ENCODE measurements around the gene STARD13.

Gene STARD13

DNA sequence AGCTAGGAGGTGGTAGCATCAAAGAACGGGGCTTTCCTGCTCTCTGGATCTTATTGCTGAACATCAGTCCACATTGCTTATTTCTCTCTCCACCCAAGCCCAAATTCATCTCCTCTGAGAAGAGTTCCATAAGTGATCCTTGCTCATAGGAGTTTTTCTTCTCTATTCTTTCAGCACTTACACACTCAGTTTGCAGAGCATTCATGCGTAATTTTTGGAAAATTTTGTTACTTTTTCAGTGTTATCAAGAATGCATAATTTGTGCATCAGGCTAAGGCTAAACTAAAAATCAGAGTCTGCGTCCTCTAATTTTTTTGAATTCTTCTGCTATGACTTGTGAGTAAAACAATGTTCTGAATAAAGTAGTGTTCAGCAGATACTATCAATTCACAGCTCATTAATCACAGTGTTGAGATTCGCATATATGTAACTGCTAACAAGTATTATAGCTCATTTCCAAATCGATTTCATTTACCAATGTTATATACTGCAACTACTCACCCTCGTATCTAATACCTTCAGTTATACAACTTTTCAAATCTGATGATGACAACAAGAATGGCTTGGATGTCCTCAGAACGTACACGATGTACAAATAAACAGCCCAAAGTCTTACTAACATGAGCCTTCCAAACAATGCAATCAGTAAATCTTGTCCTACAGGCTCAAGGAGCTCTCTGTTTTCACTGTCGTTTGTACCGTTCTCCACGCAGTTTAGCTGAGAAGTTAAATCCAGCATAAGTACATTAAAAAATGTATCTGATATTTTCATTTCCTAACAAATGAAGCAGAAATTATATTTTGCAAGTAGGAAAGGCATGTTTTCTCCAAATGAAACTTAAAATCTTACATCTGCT is 36.4 kb upstream of the STARD13 start:
- no peaks in the 10 kb centered on the region for H3K9me3 ChIP-seq (ENCODE audit: control insufficient read depth, low read length)
- H3K36me3 ChIP-seq (ENCODE audit: control insufficient read depth, insufficient read depth, low read length): no peaks in the 10 kb centered on the region
- 72 to 97% methylated on average over 6 to 8 of the region's 11 CpGs for WGBS, 2 experiments (ENCODE audit: insufficient coverage in 2 of 2)
- H3K27ac ChIP-seq (ENCODE audit: low read depth, low read length, severe bottlenecking): no peak overlapping the region
- no peak overlapping the region for H3K4me3 ChIP-seq (ENCODE audit: extremely low read depth, insufficient read depth, low read length, poor library complexity, severe bottlenecking)
- H3K4me1 ChIP-seq (ENCODE audit: control insufficient read depth, insufficient read depth, low read length, poor library complexity, severe bottlenecking): no peaks in the 10 kb centered on the region

DNA sequence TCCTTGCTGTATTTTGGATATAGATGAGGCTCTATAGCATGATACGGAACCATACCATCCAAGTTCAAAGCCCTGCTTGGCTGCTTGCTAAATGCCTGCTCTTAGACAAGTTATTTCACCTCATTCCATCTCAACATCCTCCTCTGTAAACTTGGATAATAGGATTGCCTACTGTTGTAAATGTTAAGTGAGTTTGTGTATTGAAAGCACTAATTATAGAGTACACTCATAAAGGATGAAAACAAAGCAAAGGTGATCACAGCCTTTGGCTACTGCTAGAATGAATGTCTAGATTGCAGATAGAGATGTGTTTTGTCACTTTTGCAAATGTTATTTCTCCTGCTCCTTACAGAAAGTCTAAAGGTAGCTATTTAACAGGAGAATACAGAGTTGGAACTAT is 34.3 kb upstream of the STARD13 start:
- H3K27ac ChIP-seq (ENCODE audit: low read depth, low read length, severe bottlenecking): no peak overlapping the region
- H3K36me3 ChIP-seq (ENCODE audit: control insufficient read depth, insufficient read depth, low read length): no peaks in the 10 kb centered on the region
- 100% methylated on average over 1 of the region's 1 CpG; no CpG with 5 or more reads in 1 of the 2 experiments for WGBS, 2 experiments (ENCODE audit: insufficient coverage in 2 of 2)
- no peaks in the 10 kb centered on the region for H3K9me3 ChIP-seq (ENCODE audit: control insufficient read depth, low read length)
- no peak overlapping the region for H3K4me3 ChIP-seq (ENCODE audit: extremely low read depth, insufficient read depth, low read length, poor library complexity, severe bottlenecking)
- H3K4me1 ChIP-seq (ENCODE audit: control insufficient read depth, insufficient read depth, low read length, poor library complexity, severe bottlenecking): no peaks in the 10 kb centered on the region

DNA sequence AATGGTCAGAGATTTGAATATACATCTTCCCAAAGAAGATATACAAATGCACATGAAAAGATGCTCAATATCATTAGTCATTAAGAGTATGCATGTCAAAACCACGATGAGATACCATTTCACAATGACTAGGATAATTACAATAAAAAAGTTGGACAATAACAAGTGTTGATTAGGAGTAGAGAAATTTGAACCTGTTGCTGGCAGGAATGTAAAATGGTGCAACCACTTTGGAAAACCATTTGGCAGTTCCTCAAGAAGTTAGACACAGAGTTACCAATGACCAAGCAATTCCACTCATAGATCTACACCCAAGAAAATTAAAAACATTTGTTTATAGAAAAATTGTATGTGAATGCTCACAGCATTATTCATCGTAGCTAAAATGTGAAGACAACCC is 33.2 kb upstream of the STARD13 start:
- H3K4me3 ChIP-seq (ENCODE audit: extremely low read depth, insufficient read depth, low read length, poor library complexity, severe bottlenecking): no peak overlapping the region
- H3K4me1 ChIP-seq (ENCODE audit: control insufficient read depth, insufficient read depth, low read length, poor library complexity, severe bottlenecking): no peaks in the 10 kb centered on the region
- H3K9me3 ChIP-seq (ENCODE audit: control insufficient read depth, low read length): no peaks in the 10 kb centered on the region
- no peak overlapping the region for H3K27ac ChIP-seq (ENCODE audit: low read depth, low read length, severe bottlenecking)
- H3K36me3 ChIP-seq (ENCODE audit: control insufficient read depth, insufficient read depth, low read length): no peaks in the 10 kb centered on the region
- no CpG with 5 or more reads among the region's 2 CpGs for WGBS, 2 experiments (ENCODE audit: insufficient coverage in 2 of 2)

DNA sequence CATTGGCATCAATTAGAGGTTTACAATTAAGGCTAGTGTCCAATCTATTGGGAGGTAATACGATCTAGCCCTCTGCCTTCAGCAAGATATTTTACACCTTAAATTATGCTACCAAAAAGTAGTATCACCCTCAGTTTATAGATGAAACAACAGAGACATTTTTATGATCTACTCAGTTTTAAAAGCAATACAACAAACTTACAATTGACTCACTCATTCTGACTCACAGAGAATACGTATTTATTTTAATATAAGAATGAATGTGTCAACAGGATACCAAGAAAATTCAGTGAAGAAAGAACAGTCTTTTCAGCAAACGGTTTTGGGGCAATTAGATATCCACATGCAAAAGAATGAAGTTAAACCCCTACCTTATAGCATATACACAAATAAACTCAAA is 32.5 kb upstream of the STARD13 start:
- H3K9me3 ChIP-seq (ENCODE audit: control insufficient read depth, low read length): no peaks in the 10 kb centered on the region
- no peaks in the 10 kb centered on the region for H3K36me3 ChIP-seq (ENCODE audit: control insufficient read depth, insufficient read depth, low read length)
- no peak overlapping the region for H3K4me3 ChIP-seq (ENCODE audit: extremely low read depth, insufficient read depth, low read length, poor library complexity, severe bottlenecking)
- H3K27ac ChIP-seq (ENCODE audit: low read depth, low read length, severe bottlenecking): no peak overlapping the region
- no peaks in the 10 kb centered on the region for H3K4me1 ChIP-seq (ENCODE audit: control insufficient read depth, insufficient read depth, low read length, poor library complexity, severe bottlenecking)
- WGBS, 2 experiments (ENCODE audit: insufficient coverage in 2 of 2): 100% methylated on average over 1 of the region's 3 CpGs; no CpG with 5 or more reads in 1 of the 2 experiments

DNA sequence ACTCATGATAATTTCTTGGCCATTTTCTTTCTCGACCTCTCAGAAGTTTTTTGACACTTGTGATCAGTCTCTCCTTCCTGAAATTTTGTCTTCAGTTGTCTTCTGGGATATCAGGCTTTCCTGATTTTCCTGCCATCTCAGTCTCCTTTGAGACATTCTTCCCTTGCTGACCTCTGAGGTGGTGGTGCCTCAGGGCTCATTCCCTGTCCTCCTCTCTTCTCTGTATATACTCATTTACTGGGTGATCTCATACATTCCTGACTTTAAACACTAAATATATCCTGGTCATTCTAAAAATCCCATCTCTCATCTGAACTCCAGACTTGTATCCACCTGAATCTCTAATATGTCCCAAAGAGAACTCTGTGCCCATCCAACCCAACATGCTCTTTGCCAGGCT is 31.3 kb upstream of the STARD13 start:
- Histone ChIP-seq H3K4me3 (ENCODE audit: extremely low read depth, insufficient read depth, low read length, poor library complexity, severe bottlenecking) (no peak overlapping the region), H3K36me3 (ENCODE audit: control insufficient read depth, insufficient read depth, low read length) (no peaks in the 10 kb centered on the region), H3K9me3 (ENCODE audit: control insufficient read depth, low read length) (no peaks in the 10 kb centered on the region), H3K27ac (ENCODE audit: low read depth, low read length, severe bottlenecking) (no peak overlapping the region), H3K4me1 (ENCODE audit: control insufficient read depth, insufficient read depth, low read length, poor library complexity, severe bottlenecking) (peaks cover 6% of the 10 kb centered on the region)
- 90 to 100% methylated on average over 1 of the region's 1 CpG for WGBS, 2 experiments (ENCODE audit: insufficient coverage in 2 of 2)

DNA sequence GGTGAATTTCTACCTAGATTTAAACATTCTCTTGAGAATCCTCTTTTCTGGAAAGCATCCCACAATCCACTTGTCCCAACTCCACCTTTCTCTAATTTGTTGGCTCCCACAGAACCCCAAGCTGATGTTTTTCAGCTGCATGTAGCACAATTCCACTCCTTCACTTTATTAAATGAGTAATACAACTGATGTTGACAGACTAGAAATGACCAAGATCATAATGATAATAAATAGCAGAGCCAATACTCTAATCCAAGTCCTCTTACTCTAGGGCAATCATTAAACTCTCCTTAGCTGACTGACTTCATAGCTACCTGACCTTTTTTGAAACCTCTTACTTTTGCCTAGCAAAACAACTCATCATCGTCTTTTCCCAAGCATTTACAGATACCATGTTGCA is 27.9 kb upstream of the STARD13 start:
- Histone ChIP-seq H3K36me3 (ENCODE audit: control insufficient read depth, insufficient read depth, low read length) (no peaks in the 10 kb centered on the region), H3K4me3 (ENCODE audit: extremely low read depth, insufficient read depth, low read length, poor library complexity, severe bottlenecking) (no peak overlapping the region), H3K9me3 (ENCODE audit: control insufficient read depth, low read length) (no peaks in the 10 kb centered on the region), H3K27ac (ENCODE audit: low read depth, low read length, severe bottlenecking) (no peak overlapping the region), H3K4me1 (ENCODE audit: control insufficient read depth, insufficient read depth, low read length, poor library complexity, severe bottlenecking) (peaks cover 7% of the 10 kb centered on the region)
- 100% methylated on average over 1 of the region's 1 CpG; no CpG with 5 or more reads in 1 of the 2 experiments for WGBS, 2 experiments (ENCODE audit: insufficient coverage in 2 of 2)

DNA sequence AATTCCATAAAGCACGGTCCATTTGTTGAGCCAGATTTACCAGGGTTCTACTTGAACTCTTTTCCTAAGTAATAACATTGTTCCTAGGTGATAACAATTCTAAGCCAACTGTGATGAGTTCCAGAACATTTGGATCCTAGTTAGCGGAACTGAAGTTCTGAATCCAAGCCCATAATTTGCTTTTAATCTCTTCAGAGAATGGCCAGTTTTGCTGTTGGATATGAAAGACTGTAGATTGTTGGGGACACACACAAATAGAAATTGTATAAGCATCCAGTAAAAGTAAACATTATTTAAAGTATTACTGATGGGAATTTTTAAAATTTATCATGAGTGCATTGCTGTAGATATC is 27.3 kb upstream of the STARD13 start:
- H3K4me3 ChIP-seq (ENCODE audit: extremely low read depth, insufficient read depth, low read length, poor library complexity, severe bottlenecking): no peak overlapping the region
- WGBS, 2 experiments (ENCODE audit: insufficient coverage in 2 of 2): 83 to 94% methylated on average over 1 to 2 of the region's 2 CpGs
- H3K9me3 ChIP-seq (ENCODE audit: control insufficient read depth, low read length): no peaks in the 10 kb centered on the region
- H3K27ac ChIP-seq (ENCODE audit: low read depth, low read length, severe bottlenecking): no peak overlapping the region
- peaks cover 7% of the 10 kb centered on the region for H3K4me1 ChIP-seq (ENCODE audit: control insufficient read depth, insufficient read depth, low read length, poor library complexity, severe bottlenecking)
- H3K36me3 ChIP-seq (ENCODE audit: control insufficient read depth, insufficient read depth, low read length): no peaks in the 10 kb centered on the region

DNA sequence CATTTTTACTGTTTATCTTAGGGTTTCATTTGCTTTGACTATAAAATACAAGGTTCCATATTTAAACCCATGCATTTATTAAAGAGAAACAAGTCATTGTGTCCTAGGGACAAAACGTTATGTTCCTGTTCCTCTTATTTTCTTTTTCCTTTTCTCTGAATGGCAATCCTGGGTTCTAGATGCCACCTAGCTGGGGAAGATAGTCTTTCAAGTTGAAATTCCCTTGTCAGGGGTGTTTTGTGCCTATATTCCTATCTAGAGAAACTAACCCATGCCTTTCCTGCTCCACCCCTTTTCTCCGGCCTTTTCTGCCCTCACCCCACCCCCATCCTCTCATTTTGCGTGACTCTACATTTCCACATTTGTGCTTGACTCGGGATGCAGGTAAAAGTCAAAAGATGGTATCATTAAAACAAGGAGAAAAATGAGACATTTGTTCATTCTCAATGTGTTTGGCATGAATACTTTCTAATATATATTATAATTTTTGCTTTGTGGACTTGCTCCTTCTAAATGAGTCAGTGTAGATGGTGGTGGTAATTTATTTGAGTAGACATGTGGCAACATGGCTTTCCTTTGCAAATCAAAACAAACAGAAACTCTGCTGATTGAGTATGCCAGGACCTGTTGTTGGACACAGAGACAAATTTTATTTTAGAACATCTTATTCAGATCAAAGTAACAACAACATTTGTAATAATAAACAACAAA is 26.8 kb upstream of the STARD13 start:
- Histone ChIP-seq H3K9me3 (ENCODE audit: control insufficient read depth, low read length) (no peaks in the 10 kb centered on the region), H3K27ac (ENCODE audit: low read depth, low read length, severe bottlenecking) (no peak overlapping the region), H3K36me3 (ENCODE audit: control insufficient read depth, insufficient read depth, low read length) (no peaks in the 10 kb centered on the region), H3K4me1 (ENCODE audit: control insufficient read depth, insufficient read depth, low read length, poor library complexity, severe bottlenecking) (peaks cover 7% of the 10 kb centered on the region), H3K4me3 (ENCODE audit: extremely low read depth, insufficient read depth, low read length, poor library complexity, severe bottlenecking) (no peak overlapping the region)
- 50% methylated on average over 1 of the region's 4 CpGs; no CpG with 5 or more reads in 1 of the 2 experiments for WGBS, 2 experiments (ENCODE audit: insufficient coverage in 2 of 2)

DNA sequence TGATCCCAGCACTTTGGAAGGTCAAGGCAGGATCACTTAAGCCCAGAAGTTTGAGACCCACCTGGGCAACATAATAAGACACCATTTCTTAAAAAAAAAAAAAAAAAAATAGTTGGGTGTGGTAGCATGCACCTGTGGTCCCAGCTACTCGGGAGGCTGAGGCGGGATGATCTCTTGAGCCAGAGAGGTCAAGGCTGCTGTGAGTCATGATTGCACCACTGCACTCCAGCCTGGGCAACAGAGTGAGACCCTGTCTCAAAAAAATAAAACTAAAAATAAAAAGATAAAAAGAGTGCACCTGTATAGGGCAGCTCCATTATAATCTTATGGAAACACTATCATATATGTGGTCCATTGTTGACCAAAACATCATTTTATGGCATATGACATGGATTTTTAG is 25.5 kb upstream of the STARD13 start:
- H3K36me3 ChIP-seq (ENCODE audit: control insufficient read depth, insufficient read depth, low read length): no peaks in the 10 kb centered on the region
- no peaks in the 10 kb centered on the region for H3K9me3 ChIP-seq (ENCODE audit: control insufficient read depth, low read length)
- peaks cover 7% of the 10 kb centered on the region for H3K4me1 ChIP-seq (ENCODE audit: control insufficient read depth, insufficient read depth, low read length, poor library complexity, severe bottlenecking)
- H3K27ac ChIP-seq (ENCODE audit: low read depth, low read length, severe bottlenecking): no peak overlapping the region
- H3K4me3 ChIP-seq (ENCODE audit: extremely low read depth, insufficient read depth, low read length, poor library complexity, severe bottlenecking): no peak overlapping the region
- 90 to 93% methylated on average over 2 of the region's 2 CpGs for WGBS, 2 experiments (ENCODE audit: insufficient coverage in 2 of 2)

DNA sequence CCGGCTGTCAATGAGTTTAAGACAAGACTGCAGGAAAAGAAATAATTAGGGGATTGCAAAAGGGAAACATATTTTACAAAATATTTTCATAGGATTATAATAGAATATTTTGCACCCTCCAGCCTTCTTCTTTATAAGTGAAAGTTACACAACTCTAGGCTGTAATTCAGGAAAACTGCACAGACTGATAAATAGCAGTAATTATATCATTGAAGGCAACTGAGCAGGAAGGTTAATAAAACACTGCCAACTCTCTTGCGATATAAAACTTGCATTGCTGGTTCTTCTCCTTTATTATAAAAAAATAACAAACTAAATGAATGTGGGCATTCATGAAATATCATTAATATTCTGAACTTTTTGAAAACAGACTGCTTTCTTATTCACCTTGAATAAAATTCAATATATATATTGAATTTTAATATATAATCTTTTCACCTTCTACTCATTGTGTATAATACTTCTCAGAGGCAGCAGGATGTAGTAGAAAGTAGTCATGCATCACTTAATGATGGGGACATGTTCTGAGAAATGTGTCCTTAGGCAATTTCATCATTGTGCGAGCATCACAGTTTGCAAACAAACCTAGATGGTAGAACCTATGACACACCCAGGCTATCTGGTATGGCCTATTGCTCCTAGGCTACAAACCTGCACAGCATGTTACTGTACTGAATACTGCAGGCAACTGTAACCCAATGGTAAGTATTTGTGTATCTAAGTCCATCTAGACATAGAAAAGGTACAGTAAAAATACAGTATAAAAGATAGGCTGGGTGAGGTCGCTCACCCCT is 24.9 kb upstream of the STARD13 start:
- Histone ChIP-seq H3K4me3 (ENCODE audit: extremely low read depth, insufficient read depth, low read length, poor library complexity, severe bottlenecking) (no peak overlapping the region), H3K36me3 (ENCODE audit: control insufficient read depth, insufficient read depth, low read length) (no peaks in the 10 kb centered on the region)
- 100% methylated on average over 1 of the region's 4 CpGs for WGBS, 2 experiments (ENCODE audit: insufficient coverage in 2 of 2)

More for the DNA sequence above, 24.9 kb upstream of the STARD13 start:
- Histone ChIP-seq H3K27ac (ENCODE audit: low read depth, low read length, severe bottlenecking) (no peak overlapping the region), H3K4me1 (ENCODE audit: control insufficient read depth, insufficient read depth, low read length, poor library complexity, severe bottlenecking) (peaks cover 7% of the 10 kb centered on the region), H3K9me3 (ENCODE audit: control insufficient read depth, low read length) (no peaks in the 10 kb centered on the region)

All from mesodermal cell (in vitro differentiated cells).